ENCODE data around the gene OR2V1. TPM values are rescaled to one million over a fixed set of nuclear protein-coding genes. Genes with fewer than 3 reads are reported as not detected.
"Not testable (repeated sequence)": the region's sequence is repeated elsewhere in the genome, so short reads cannot be mapped to it uniquely, and the experiment has no call there.

The OR2V1 gene
- total RNA-seq, 4 donors from 2014 or later: not detected

- intact Hi-C loops (cut with DNase I; ENCODE audit: low total_unique reads): no loop called here
- Histone ChIP-seq H3K27ac (no peak overlapping the region), H3K36me3 (no peaks in the 10 kb centered on the region), H3K27me3 (peaks cover 0 to 28% of the 10 kb centered on the region in 2 donors), H3K9me3 (no peaks in the 10 kb centered on the region), H3K4me1 (no peaks in the 10 kb centered on the region), H3K4me3 (no peak overlapping the region)
- TF ChIP-seq CTCF (IDR thresholded peaks at IDR 0.05) (no peak), POLR2A (IDR thresholded peaks at IDR 0.05) (no peak)
- no peak for DNase-seq
These were observed 11.9 kb downstream of the OR2V1 start for GRCh38 chr5:181119105-181119504.

GRCh38 chr5:181118369-181118768 is 12.6 kb downstream of the OR2V1 start:
- H3K9me3 ChIP-seq: no peaks in the 10 kb centered on the region
- intact Hi-C loops (cut with DNase I; ENCODE audit: low total_unique reads): no loop called here
- H3K27me3 ChIP-seq: peaks cover 0 to 32% of the 10 kb centered on the region in 2 donors

GRCh38 chr5:181114844-181115778 is 15.9 kb downstream of the OR2V1 start:
- Histone ChIP-seq H3K4me3 (no peak overlapping the region), H3K27me3 (peaks cover 0 to 32% of the 10 kb centered on the region in 2 donors)
- intact Hi-C loops (cut with DNase I; ENCODE audit: low total_unique reads): no loop called here

More at GRCh38 chr5:181118369-181118768, 12.6 kb downstream of the OR2V1 start:
- H3K4me1 ChIP-seq: no peaks in the 10 kb centered on the region
- H3K4me3 ChIP-seq: no peak overlapping the region
- H3K36me3 ChIP-seq: no peaks in the 10 kb centered on the region
- no peak overlapping the region for H3K27ac ChIP-seq
- TF ChIP-seq POLR2A (IDR thresholded peaks at IDR 0.05) (no peak), CTCF (IDR thresholded peaks at IDR 0.05) (no peak)
- DNase-seq: no peak

DNA sequence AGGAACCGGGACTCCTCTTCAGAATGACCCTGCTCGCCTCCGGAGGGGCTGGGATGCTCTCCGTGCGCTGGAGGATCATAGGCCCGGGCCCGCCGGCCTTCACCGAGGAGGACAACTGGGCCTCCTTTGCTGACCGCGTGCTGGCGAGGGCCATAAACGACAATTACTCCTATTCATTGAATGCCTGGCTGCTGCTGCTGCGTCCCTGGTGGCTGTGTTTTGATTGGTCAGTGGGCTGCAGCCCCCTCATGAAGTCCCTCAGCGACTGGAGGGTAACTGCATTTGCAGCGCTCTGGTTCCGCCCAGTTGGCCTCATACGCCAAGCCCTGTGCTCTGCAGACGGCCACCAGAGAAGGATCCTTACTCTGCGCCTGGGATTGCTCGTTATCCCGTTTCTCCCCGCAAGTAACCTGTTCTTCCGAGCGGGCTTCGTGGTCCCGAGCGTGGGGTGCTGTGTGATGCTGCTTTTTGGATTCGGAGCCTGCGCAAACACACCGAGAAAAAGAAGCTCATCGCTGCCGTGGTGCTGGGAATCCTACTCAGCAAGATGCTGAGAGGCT is 16.6 kb downstream of the OR2V1 start:
- no peak overlapping the region for H3K27ac ChIP-seq
- no peak overlapping the region for H3K4me3 ChIP-seq
- TF ChIP-seq CTCF (IDR thresholded peaks at IDR 0.05): no peak
- no peak for TF ChIP-seq POLR2A (IDR thresholded peaks at IDR 0.05)
- H3K36me3 ChIP-seq: no peaks in the 10 kb centered on the region
- H3K4me1 ChIP-seq: no peaks in the 10 kb centered on the region
- no peaks in the 10 kb centered on the region for H3K9me3 ChIP-seq
- intact Hi-C loops (cut with DNase I; ENCODE audit: low total_unique reads): no loop called here
- DNase-seq: no peak
- H3K27me3 ChIP-seq: peaks cover 0 to 33% of the 10 kb centered on the region in 2 donors

More at GRCh38 chr5:181114844-181115778, 15.9 kb downstream of the OR2V1 start:
- no peak overlapping the region for H3K27ac ChIP-seq
- H3K36me3 ChIP-seq: no peaks in the 10 kb centered on the region
- H3K4me1 ChIP-seq: no peaks in the 10 kb centered on the region
- no peak for TF ChIP-seq POLR2A (IDR thresholded peaks at IDR 0.05)
- TF ChIP-seq CTCF (IDR thresholded peaks at IDR 0.05): no peak
- no peak for DNase-seq
- H3K9me3 ChIP-seq: no peaks in the 10 kb centered on the region

- H3K4me3 ChIP-seq; H3K4me1 ChIP-seq; intact Hi-C loops (cut with DNase I; ENCODE audit: low total_unique reads); H3K27ac ChIP-seq; H3K9me3 ChIP-seq; DNase-seq; H3K36me3 ChIP-seq: not testable (repeated sequence)
- peaks cover 0 to 41% of the 10 kb centered on the region in 2 donors for H3K27me3 ChIP-seq
These were observed 17.4 kb downstream of the OR2V1 start for GRCh38 chr5:181113572-181113971.

Data from uterus (tissue), 4 donors.